ENCODE measurements around the gene SLC13A5. TPM values are rescaled to one million over a fixed set of nuclear protein-coding genes. Genes with fewer than 3 reads are reported as not detected.

The SLC13A5 gene
- total and polyA plus RNA-seq, 9 of the 15 experiments (the other 6 are each of a cell fraction or from before 2014, with no cell fraction given) = 0.04 TPM; not detected in 8

DNA sequence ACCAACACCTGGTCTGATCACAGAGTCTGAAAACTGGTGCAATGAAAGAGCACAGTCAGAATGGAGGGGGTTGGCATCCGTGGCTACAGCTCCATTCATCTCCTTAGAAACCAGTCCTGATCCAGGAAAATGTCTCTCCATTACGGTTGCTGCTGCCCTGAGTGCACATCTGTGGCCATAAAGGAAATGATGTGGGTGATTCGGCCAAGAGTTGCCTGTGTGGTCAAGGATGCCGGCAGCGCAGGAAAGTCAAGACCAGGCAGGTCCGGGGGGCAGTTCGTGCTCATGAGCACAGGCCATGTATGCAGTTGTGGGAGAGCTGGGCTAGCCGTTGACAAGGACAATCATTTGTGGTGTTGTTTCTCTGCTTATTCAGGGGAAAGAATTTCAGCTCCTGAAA, 48.6 kb upstream of the SLC13A5 start:
- no TSS peak for BruUV-seq (replicated peaks)
- H4K20me1 ChIP-seq (replicated peaks; ENCODE audit: control insufficient read depth, insufficient read depth, low read length) = no peaks in the 10 kb centered on the region
- no peak for FAIRE-seq
- no peak for TF ChIP-seq ZNF699 (CRISPR knock-in tag; IDR thresholded peaks at IDR 0.05; ENCODE audit: insufficient replicate concordance)
- TF ChIP-seq CAMTA2 (CRISPR knock-in tag; conservative IDR thresholded peaks at IDR 0.05) = no peak
- TF ChIP-seq, protein P1, sequence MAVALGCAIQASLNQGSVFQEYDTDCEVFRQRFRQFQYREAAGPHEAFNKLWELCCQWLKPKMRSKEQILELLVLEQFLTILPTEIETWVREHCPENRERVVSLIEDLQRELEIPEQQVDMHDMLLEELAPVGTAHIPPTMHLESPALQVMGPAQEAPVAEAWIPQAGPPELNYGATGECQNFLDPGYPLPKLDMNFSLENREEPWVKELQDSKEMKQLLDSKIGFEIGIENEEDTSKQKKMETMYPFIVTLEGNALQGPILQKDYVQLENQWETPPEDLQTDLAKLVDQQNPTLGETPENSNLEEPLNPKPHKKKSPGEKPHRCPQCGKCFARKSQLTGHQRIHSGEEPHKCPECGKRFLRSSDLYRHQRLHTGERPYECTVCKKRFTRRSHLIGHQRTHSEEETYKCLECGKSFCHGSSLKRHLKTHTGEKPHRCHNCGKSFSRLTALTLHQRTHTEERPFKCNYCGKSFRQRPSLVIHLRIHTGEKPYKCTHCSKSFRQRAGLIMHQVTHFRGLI (CRISPR knock-in tag; IDR thresholded peaks at IDR 0.05) = no peak
- TF ChIP-seq, protein P2, sequence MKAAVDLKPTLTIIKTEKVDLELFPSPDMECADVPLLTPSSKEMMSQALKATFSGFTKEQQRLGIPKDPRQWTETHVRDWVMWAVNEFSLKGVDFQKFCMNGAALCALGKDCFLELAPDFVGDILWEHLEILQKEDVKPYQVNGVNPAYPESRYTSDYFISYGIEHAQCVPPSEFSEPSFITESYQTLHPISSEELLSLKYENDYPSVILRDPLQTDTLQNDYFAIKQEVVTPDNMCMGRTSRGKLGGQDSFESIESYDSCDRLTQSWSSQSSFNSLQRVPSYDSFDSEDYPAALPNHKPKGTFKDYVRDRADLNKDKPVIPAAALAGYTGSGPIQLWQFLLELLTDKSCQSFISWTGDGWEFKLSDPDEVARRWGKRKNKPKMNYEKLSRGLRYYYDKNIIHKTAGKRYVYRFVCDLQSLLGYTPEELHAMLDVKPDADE (conservative IDR thresholded peaks at IDR 0.05; ENCODE audit: control insufficient read depth, low read depth, low read length) = no peak
- no peak for TF ChIP-seq ZBTB49 (CRISPR knock-in tag; IDR thresholded peaks at IDR 0.05; ENCODE audit: borderline replicate concordance)
- TF ChIP-seq ZNF174 (CRISPR knock-in tag; IDR thresholded peaks at IDR 0.05) = no peak
- TF ChIP-seq ZNF146 (CRISPR knock-in tag; IDR thresholded peaks at IDR 0.05; ENCODE audit: unreplicated experiment) = no peak
- TF ChIP-seq IRF9 (tag; IDR thresholded peaks at IDR 0.05) = no peak
- TF ChIP-seq STAT5A (IDR thresholded peaks at IDR 0.05; ENCODE audit: borderline replicate concordance, low read length) = no peak
- peaks cover 0 to 20% of the 10 kb centered on the region in 2 experiments; a peak in 3 of 5 replicates for H3K27me3 ChIP-seq (ENCODE audit: control insufficient read depth in 2 of 2, insufficient read depth in 2 of 2, low read length in 2 of 2)
- ChIA-PET CTCF (ENCODE audit: low intra/inter-chr PET ratio) (no interaction called here), POLR2A (no interaction called here)
- 3% methylated on average over 8 of the region's 8 CpGs for WGBS (ENCODE audit: insufficient coverage, low coverage, missing lambda C conversion rate)
- in situ Hi-C loops (cut with MboI) = no loop called here
- H2AFZ ChIP-seq (ENCODE audit: low read depth, low read length) = no peak overlapping the region
- no peak for DNase-seq (ENCODE audit: extremely low read depth in 1 of 4, low spot score in 3 of 4)
- H3K9me1 ChIP-seq (ENCODE audit: control insufficient read depth, insufficient read depth, low read length) = no peaks in the 10 kb centered on the region
- ATAC-seq = no peak
- H3K79me2 ChIP-seq (ENCODE audit: control insufficient read depth, insufficient read depth, low read length) = no peaks in the 10 kb centered on the region
- H3K27ac ChIP-seq (ENCODE audit: extremely low read depth, low read depth, low read length) = no peak overlapping the region
- H3K4me1 ChIP-seq (replicated peaks in 1 of 2; ENCODE audit: control insufficient read depth in 2 of 2, insufficient read depth in 2 of 2, low read length in 2 of 2) = no peaks in the 10 kb centered on the region
- H3K4me2 ChIP-seq (ENCODE audit: insufficient read depth, low read length) = no peak overlapping the region
- no peak overlapping the region for H3K4me3 ChIP-seq
- H3K36me3 ChIP-seq (ENCODE audit: control insufficient read depth, insufficient read depth, low read length) = no peaks in the 10 kb centered on the region
- intact Hi-C loops (cut with micrococcal nuclease) = no loop called here
- no peaks in the 10 kb centered on the region for H3K9me3 ChIP-seq (replicated peaks; ENCODE audit: control insufficient read depth, insufficient read depth, low read depth, low read length)
- no peak overlapping the region for H3K9ac ChIP-seq (ENCODE audit: insufficient read depth in 1 of 2, low read depth in 2 of 2, low read length in 2 of 2)
